Ishikawa (cell line): ENCODE measurements around the gene CFAP65.

Experiments used
- CEBPB ChIP-seq: IDR thresholded peaks from 2 replicates; pipeline ENCODE4 v1.6.1; 2012
- CREB1 ChIP-seq: IDR thresholded peaks from 2 replicates; pipeline ENCODE4 v1.6.1; 2012; ENCODE audit warnings: low read depth
- EGR1 ChIP-seq: IDR thresholded peaks from 2 replicates; pipeline ENCODE4 v1.6.1; 2012
- EP300 ChIP-seq: IDR thresholded peaks from 2 replicates; pipeline ENCODE4 v1.6.1; 2012; ENCODE audit warnings: borderline replicate concordance
- FOXM1 ChIP-seq: IDR thresholded peaks from 2 replicates; pipeline ENCODE4 v1.6.1; 2012; ENCODE audit warnings: low read depth, borderline replicate concordance
- NFIC ChIP-seq: IDR thresholded peaks from 2 replicates; pipeline ENCODE4 v1.6.1; 2012
- RAD21 ChIP-seq: IDR thresholded peaks from 2 replicates; pipeline ENCODE4 v1.6.1; 2012; ENCODE audit warnings: low read depth
- TAF1 ChIP-seq: IDR thresholded peaks from 2 replicates; pipeline ENCODE4 v1.6.1; 2012; ENCODE audit warnings: low read depth, mild to moderate bottlenecking
- TCF12 ChIP-seq: IDR thresholded peaks from 2 replicates; pipeline ENCODE4 v1.6.1; 2012; ENCODE audit warnings: low read depth
- TEAD4 ChIP-seq: IDR thresholded peaks from 2 replicates; pipeline ENCODE4 v1.6.1; 2012
- YY1 ChIP-seq: IDR thresholded peaks from 2 replicates; pipeline ENCODE4 v1.6.1; 2012; ENCODE audit warnings: low read depth
- ZBTB7A ChIP-seq: IDR thresholded peaks from 2 replicates; pipeline ENCODE4 v1.6.1; 2012; ENCODE audit warnings: low read depth
- TF ChIP-seq, protein P1 (sequence below): IDR thresholded peaks from 2 replicates; pipeline ENCODE4 v1.6.1; 2012
- TF ChIP-seq, protein P2 (sequence below): IDR thresholded peaks from 2 replicates; pipeline ENCODE4 v1.6.1; 2012; ENCODE audit warnings: low read depth, mild to moderate bottlenecking
- TF ChIP-seq, protein P3 (sequence below): IDR thresholded peaks from 2 replicates; pipeline ENCODE4 v1.6.1; 2012

Gene CFAP65

DNA sequence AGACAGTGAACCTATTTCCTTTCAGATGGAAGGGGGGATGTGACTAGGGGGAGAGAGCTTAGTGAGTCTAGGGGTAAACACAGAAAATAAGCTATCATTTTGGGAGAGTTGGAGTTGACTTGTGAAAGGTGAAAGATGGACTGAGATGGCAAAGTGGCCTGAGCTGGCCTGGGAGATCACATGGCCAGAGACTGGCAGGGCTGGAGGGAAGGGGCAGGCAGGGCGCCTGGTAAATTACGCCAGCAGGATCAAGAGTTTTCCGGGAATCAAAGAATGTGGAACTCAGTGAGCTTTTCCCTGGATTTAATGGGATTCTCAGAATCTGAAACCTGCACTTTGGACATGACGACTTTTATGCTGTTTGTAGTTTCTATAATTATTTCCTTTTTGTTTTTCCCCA, 841 bp upstream of the CFAP65 start:
- TF ChIP-seq TCF12 (no peak), EP300 (no peak), CREB1 (no peak), EGR1 (no peak), FOXM1 (no peak), TEAD4 (no peak), NFIC (no peak), CEBPB (no peak), YY1 (no peak), RAD21 (no peak), ZBTB7A (no peak), TAF1 (no peak)
- TF ChIP-seq, protein P1, sequence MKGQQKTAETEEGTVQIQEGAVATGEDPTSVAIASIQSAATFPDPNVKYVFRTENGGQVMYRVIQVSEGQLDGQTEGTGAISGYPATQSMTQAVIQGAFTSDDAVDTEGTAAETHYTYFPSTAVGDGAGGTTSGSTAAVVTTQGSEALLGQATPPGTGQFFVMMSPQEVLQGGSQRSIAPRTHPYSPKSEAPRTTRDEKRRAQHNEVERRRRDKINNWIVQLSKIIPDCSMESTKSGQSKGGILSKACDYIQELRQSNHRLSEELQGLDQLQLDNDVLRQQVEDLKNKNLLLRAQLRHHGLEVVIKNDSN: no peak
- TF ChIP-seq, protein P2, sequence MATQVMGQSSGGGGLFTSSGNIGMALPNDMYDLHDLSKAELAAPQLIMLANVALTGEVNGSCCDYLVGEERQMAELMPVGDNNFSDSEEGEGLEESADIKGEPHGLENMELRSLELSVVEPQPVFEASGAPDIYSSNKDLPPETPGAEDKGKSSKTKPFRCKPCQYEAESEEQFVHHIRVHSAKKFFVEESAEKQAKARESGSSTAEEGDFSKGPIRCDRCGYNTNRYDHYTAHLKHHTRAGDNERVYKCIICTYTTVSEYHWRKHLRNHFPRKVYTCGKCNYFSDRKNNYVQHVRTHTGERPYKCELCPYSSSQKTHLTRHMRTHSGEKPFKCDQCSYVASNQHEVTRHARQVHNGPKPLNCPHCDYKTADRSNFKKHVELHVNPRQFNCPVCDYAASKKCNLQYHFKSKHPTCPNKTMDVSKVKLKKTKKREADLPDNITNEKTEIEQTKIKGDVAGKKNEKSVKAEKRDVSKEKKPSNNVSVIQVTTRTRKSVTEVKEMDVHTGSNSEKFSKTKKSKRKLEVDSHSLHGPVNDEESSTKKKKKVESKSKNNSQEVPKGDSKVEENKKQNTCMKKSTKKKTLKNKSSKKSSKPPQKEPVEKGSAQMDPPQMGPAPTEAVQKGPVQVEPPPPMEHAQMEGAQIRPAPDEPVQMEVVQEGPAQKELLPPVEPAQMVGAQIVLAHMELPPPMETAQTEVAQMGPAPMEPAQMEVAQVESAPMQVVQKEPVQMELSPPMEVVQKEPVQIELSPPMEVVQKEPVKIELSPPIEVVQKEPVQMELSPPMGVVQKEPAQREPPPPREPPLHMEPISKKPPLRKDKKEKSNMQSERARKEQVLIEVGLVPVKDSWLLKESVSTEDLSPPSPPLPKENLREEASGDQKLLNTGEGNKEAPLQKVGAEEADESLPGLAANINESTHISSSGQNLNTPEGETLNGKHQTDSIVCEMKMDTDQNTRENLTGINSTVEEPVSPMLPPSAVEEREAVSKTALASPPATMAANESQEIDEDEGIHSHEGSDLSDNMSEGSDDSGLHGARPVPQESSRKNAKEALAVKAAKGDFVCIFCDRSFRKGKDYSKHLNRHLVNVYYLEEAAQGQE: no peak
- TF ChIP-seq, protein P3, sequence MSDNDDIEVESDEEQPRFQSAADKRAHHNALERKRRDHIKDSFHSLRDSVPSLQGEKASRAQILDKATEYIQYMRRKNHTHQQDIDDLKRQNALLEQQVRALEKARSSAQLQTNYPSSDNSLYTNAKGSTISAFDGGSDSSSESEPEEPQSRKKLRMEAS: no peak

DNA sequence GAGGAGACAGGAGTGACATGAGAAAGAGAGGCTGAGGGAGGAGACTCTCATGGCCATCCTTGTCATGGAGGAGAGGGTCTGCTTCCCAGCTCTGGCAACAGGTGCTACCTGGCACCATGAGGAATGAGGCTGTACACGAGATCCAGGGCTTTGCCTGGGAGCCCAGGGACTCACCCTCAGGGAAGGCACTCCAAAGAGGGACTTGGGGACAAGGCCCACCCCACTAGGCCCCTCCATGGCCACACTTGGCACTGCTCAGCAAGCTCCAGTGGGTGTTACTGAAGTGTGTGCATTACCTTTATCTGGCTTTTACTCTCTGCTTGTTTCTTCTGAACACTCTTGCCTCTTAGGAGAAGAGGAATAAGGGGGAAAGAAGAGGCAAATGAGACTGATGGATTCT, 2.7 kb downstream of the CFAP65 start:
- TF ChIP-seq TCF12 (no peak), ZBTB7A (no peak), NFIC (no peak), RAD21 (no peak), YY1 (no peak), FOXM1 (no peak), CEBPB (no peak), EP300 (no peak), TEAD4 (no peak), CREB1 (no peak), EGR1 (no peak), TAF1 (no peak)
- TF ChIP-seq, protein P3: no peak
- TF ChIP-seq, protein P2: no peak
- TF ChIP-seq, protein P1: no peak

DNA sequence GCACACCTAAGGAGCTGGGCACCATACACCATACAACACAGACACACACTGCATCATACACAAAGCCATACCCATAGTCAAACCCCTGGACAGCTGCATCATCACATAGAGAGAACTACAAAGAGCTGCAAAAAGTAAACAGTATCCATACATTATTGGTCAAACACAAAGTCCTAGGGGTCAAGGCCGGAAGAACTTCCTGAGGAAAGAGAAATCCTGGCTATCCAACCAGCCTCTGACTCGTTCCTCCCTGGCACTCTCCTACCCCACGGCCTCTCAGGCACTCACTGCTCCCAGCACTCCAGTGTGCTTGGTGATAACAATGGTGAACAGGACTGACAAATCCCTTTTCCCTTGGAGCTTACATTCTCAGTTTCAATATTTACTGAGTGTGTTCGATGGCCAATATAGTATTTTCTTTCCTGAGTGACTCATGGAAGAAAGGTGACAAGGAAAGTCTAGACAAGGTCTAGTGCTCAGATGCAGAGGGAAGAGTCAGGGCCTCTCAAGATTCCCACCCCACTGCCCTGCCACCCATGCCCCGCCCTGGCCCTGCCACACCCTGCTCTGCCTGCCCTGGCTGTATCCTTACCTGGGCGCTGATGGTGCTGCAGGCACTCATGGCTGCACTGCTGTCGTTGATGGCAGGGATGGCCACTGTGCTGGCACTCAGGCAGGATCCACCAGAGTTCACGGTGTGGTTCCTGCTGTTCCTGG, 3.4 kb downstream of the CFAP65 start:
- TF ChIP-seq NFIC: no peak
- TF ChIP-seq FOXM1: no peak
- TF ChIP-seq, protein P1: no peak
- TF ChIP-seq RAD21: no peak
- TF ChIP-seq, protein P2: no peak
- no peak for TF ChIP-seq TAF1
- TF ChIP-seq, protein P3: no peak
- TF ChIP-seq EGR1: no peak
- no peak for TF ChIP-seq CEBPB
- TF ChIP-seq ZBTB7A: no peak

DNA sequence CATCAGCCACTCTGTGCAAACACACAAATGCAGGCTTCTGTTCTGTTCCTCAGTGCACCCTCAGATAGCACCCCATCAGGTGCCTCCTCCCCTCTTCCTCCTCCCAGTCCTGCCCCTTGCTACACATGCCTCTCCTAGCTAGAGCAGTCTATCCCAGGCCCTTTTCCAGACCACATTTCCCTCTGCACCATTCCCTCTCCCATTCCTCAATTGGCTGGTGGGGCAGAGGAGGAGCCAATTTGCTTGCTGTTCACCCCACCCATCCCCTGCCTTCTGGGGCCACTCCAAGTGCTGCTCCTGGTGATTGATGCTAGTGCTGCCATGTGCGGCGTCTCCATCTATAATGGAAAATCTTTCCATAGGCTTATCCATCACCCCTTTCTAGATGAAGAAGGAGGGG, 5.4 kb downstream of the CFAP65 start:
- TF ChIP-seq RAD21: no peak
- TF ChIP-seq EGR1: no peak
- no peak for TF ChIP-seq FOXM1
- TF ChIP-seq EP300: no peak
- no peak for TF ChIP-seq YY1
- TF ChIP-seq NFIC: no peak
- TF ChIP-seq, protein P3: no peak
- TF ChIP-seq TEAD4: no peak
- no peak for TF ChIP-seq TAF1
- TF ChIP-seq TCF12: no peak
- TF ChIP-seq ZBTB7A: no peak
- TF ChIP-seq, protein P1: no peak
- TF ChIP-seq, protein P2: no peak
- TF ChIP-seq CREB1: no peak
